DOHH2 (cell line): ENCODE measurements around the gene YIF1B.

Experiments used
- EZH2phosphoT487 ChIP-seq: fragments of 200-600 bp; sonication (generic); IDR thresholded peaks from 2 replicates; pipeline ENCODE4 v1.6.1; 2017; ENCODE audit warnings: borderline replicate concordance, mild to moderate bottlenecking, antibody characterized with exemption, low read length, moderate library complexity, mixed read lengths
- TF ChIP-seq, protein P1 (sequence below): fragments of 200-600 bp; sonication (generic); IDR thresholded peaks from one replicate; pipeline ENCODE4 v1.5.1; 2014; ENCODE audit warnings: antibody characterized with exemption, mild to moderate bottlenecking, low read depth, low read length; ENCODE audit not compliant: poor library complexity, severe bottlenecking

DNA sequence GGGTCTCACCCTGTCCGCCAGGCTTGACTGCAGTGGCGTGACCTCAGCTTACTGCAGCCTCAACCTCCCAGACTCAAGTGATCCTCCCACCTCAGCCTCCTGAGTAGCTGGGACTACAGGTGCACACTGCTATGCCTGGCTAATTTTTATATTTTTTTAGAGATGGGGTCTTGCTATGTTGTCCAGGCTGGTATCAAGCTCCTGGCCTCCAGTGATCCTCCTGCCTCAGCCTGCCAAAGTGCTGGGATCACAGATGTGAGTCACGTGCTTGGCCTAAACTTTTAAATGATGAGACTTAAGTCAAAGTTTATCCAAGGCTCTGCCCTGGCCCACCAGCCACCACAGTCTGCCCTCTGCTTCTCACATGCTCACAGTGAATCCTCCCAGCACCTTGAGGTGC, 9.5 kb downstream of the YIF1B start:
- TF ChIP-seq, protein P1, sequence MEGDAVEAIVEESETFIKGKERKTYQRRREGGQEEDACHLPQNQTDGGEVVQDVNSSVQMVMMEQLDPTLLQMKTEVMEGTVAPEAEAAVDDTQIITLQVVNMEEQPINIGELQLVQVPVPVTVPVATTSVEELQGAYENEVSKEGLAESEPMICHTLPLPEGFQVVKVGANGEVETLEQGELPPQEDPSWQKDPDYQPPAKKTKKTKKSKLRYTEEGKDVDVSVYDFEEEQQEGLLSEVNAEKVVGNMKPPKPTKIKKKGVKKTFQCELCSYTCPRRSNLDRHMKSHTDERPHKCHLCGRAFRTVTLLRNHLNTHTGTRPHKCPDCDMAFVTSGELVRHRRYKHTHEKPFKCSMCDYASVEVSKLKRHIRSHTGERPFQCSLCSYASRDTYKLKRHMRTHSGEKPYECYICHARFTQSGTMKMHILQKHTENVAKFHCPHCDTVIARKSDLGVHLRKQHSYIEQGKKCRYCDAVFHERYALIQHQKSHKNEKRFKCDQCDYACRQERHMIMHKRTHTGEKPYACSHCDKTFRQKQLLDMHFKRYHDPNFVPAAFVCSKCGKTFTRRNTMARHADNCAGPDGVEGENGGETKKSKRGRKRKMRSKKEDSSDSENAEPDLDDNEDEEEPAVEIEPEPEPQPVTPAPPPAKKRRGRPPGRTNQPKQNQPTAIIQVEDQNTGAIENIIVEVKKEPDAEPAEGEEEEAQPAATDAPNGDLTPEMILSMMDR, result no peak
- TF ChIP-seq EZH2phosphoT487, result no peak
